WI38 (cell line): ENCODE data around the gene PSRC1.

Experiments used
- H3K4me3 ChIP-seq: 2 replicates; pipeline ENCODE4 v1.5.1; 2011; ENCODE audit warnings: low read depth, mild to moderate bottlenecking, control low read depth, low read length
- TF ChIP-seq, protein P1 (sequence below): IDR thresholded peaks from 2 replicates; pipeline ENCODE4 v1.5.1; 2012; ENCODE audit warnings: low read depth, mild to moderate bottlenecking, control low read depth, low read length

PSRC1 gene

DNA sequence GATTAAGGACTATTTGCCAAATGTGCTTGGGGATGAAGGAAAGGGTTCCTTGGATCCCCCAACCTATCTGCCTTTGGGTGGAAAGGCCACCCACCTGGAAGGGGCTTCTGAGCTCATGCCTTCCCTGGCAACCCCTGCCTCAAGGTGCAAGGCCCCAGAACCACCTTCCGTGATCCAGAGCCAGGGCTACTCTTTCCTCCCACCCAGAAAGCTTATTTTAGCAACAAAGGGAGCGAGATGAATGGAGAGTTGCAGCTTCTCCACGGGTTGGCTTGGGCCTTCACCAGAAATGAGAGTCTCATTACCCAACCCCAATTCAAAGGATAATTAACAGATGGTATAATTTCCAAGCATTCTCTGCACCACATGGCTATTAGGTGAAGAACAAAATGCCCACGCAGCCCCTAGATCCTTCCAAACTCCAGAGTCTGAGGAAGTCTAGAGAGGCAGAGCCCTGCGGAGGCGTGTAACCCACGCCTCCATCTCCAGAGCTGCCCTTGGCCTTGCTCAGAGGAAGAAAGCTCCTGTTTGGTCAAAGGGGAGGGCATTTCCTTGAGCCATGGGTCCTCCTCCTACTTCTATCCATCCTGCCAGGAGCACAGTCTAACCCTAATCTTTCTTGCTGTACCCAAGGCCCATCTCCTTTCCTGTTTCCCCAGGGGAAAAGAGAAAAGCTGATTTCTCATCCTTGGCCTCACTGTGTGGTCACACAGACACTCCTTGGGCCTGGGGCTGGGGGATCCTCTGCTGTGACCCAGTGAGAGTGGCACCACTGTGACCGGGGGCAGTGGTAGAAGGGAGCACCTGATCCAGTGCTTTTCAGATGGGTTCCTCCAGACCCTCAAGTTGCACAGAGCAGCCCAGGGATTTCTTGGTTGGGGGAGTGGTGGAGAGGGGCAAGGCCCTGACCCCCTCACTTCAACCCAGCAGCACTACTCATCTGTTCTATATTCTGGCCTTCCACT lies 35.3 kb downstream of the PSRC1 start:
- H3K4me3 ChIP-seq: no peak overlapping the region
- TF ChIP-seq, protein P1, sequence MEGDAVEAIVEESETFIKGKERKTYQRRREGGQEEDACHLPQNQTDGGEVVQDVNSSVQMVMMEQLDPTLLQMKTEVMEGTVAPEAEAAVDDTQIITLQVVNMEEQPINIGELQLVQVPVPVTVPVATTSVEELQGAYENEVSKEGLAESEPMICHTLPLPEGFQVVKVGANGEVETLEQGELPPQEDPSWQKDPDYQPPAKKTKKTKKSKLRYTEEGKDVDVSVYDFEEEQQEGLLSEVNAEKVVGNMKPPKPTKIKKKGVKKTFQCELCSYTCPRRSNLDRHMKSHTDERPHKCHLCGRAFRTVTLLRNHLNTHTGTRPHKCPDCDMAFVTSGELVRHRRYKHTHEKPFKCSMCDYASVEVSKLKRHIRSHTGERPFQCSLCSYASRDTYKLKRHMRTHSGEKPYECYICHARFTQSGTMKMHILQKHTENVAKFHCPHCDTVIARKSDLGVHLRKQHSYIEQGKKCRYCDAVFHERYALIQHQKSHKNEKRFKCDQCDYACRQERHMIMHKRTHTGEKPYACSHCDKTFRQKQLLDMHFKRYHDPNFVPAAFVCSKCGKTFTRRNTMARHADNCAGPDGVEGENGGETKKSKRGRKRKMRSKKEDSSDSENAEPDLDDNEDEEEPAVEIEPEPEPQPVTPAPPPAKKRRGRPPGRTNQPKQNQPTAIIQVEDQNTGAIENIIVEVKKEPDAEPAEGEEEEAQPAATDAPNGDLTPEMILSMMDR: no peak

DNA sequence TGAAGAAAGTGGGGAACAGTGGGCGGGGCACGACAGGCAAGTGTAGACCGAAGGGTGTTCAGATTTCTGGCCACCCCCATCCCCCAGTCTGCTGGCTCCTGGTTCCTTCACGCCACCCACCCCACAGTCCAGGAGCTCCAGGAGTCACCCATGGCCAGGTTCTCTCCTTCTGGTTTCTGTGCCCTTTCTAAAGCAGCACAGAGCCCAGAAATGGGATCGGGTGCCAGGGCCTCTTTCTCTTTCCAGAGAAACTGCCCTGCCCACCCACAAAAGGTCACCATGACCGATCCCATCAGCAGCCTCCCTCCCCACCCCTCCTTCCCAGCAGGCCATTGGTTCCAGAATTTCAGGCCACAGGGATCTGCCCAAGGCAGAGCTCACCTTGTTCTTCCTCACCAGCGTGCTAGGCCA lies 36.8 kb downstream of the PSRC1 start:
- TF ChIP-seq, protein P1: no peak
- no peak overlapping the region for H3K4me3 ChIP-seq

DNA sequence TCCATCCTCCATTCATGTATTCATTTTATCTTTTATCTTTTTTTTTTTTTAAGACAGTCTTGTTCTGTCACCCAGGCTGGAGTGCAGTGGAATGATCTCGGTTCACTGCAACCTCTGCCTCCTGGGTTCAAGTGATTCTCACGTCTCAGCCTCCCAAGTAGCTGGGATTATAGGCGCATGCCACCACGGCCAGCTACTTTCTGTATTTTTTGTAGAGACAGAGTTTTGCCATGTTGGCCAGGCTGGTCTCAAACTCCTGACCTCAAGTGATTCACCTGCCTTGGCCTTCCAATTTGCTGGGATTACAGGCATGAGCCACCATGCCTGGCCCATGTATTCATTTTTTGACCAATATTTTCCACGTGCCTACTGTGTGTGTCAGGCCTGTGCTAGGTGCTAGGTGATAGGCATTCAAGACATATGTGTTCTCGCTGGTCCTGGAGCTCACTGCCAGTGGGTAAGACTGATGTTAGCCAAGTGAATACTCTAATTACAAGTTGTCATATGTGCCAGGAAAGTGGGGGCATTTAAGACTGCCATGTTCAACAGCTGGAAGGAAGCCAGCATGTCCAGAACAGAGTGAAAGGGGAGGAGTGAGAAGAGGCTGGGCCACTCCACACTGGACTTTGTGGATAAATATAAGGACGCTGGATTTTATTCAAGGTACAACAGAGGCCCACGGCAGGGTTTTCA lies 38.9 kb downstream of the PSRC1 start:
- H3K4me3 ChIP-seq: no peak overlapping the region

DNA sequence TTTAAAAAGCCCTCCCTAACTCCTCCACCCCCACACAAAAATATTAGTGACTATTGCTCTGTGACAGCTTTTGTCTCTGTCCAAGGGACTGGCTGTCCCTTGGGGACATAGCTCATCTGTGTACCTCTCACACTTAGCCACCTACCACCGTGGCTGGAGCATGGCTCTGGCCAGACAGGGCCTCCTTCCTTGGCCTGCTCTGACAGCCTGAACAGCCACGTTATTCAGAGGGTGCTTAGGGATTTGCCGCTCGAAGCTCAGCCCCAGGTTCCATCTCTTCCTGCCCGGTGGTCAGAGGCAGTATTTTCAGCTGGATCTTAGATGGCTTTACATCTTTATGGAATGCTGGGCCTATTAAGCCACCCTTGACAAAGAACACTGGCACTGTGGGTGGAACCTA lies 39.7 kb downstream of the PSRC1 start:
- no peak overlapping the region for H3K4me3 ChIP-seq
- TF ChIP-seq, protein P1: no peak

More for the DNA sequence above, 38.9 kb downstream of the PSRC1 start:
- TF ChIP-seq, protein P1: no peak

DNA sequence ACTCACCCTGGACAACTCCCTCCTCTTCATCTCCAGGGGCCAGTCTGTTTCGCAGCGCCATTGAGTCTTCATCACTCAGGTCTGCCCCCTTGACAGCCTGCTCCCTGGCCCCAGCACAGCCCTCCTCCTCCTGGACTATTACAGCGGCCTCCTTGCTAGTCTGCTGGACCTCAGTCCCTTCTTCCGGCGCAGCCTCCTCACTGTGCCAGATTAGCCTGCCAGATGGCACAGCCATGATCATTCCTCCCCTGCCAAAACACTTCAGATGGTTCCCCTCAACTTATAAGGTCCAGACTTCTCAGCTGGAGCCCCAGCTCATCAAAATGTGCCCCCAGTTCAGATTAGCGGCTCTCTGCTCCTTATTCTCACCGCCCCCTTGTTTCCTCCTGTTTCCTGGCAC lies 40.6 kb downstream of the PSRC1 start:
- no peak overlapping the region for H3K4me3 ChIP-seq
- TF ChIP-seq, protein P1: no peak

DNA sequence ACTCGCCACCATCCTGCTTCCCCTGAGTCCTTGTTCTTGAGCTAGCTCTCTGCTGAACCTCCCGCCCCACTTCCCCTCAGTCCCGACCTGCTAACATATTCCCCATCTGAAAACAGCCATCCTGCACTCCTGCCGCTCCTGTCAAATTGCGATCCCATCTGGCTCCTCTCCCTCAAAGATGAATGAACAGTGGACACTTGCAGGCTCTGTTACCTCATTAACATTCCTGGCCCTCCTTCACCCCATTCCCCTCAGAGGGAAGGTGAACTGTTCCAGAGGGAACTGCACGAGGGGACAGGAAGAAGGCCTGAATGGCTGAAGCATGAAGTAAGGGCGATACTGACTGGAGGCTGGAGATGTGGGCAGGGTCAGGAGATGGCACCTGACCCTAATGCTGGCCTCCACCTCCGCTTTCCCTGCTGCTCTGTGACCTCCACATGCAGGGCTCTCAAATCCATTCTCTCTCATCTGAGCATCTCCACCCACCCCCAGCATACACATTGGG lies 41.1 kb downstream of the PSRC1 start:
- H3K4me3 ChIP-seq: no peak overlapping the region
- TF ChIP-seq, protein P1: no peak

DNA sequence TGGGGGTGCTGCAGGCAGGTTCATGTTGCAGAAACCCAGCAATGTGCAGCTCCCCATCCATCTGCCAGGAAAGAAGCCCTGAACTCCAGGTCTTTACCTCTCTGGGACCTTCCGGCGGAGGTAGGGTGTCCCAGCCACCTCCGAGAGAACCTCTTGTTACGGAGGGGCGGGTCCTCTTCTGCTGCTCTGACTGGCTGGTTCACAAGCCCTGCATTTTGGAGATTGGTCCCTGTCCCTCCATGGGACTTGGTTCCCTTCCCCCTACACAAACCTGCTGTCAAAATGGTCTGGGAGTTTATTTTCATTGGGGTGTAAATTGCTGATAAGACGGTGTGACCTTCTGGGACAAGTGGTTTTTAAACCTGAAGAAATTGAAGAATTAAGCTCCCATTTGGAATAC lies 41.6 kb downstream of the PSRC1 start:
- TF ChIP-seq, protein P1: no peak
- no peak overlapping the region for H3K4me3 ChIP-seq
